ENCODE results near the gene GLRX. TPM values are rescaled to one million over a fixed set of nuclear protein-coding genes. Genes with fewer than 3 reads are reported as not detected.
A peak's percentile ranks its signal among the peaks of the same experiment; 100 is the strongest.

GLRX gene
- total RNA-seq, 6 experiments from 2014 or later: 40.2 to 228 (median 82.8) TPM

DNA sequence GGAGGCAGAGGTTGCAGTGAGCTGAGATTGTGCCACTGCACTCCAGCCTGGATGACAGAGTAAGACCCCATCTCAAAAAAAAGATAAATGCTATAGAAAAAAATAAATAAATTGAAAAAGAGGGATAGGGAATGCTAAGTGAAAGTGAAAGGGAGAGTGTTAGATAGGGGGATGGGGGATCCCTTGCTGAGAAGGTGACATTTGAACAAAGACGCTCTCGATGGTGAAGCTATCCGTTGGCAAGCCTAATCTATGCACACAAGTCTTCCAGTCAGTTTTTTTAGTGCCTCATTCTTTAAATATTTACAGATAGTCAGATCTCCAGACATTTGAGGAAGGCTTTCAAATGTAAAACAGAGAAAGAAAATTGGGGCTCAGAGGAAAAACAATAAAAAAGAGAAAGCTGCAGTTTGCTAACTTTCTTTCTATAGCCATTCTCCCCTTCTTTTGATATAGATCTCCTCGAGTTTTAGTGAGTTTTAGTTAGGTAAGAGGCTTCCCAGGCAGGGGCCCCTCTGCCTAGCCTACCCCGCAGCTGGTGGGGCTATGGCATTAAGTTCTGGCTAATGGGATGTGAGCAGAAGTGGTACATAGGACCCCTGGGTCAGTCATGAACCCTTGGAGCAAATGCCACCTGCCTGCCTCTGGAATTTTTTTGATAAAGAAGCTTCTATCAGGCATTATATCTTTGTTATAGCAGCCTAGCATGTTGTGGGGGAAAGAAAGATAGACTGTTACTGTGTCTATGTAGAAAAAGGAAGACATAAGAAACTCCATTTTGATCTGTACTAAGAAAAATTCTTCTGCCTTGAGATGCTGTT is 12.0 kb downstream of the GLRX start:
- TF ChIP-seq CTCF (IDR thresholded peaks at IDR 0.05): no peak
- no peak for TF ChIP-seq POLR2A (IDR thresholded peaks at IDR 0.05)
- intact Hi-C loops (cut with DNase I): no loop called here
- Histone ChIP-seq H3K9me3 (no peaks in the 10 kb centered on the region), H3K4me1 (peaks cover 0 to 37% (median 15%) of the 10 kb centered on the region in 4 donors), H3K36me3 (peaks cover 0 to 20% (median 11%) of the 10 kb centered on the region in 4 donors), H3K27ac (peak overlapping the region; percentile 47 to 69 (median 60)), H3K4me3 (no peak overlapping the region), H3K27me3 (no peaks in the 10 kb centered on the region)
- 14% methylated on average over 5 of the region's 5 CpGs for WGBS (ENCODE audit: insufficient coverage, low coverage, low lambda C conversion rate, missing lambda C conversion rate)
- ATAC-seq (peak; percentile 56 to 74 (median 64)), DNase-seq (no peak)

GRCh38 chr5:95809414-95809960 is 13.0 kb downstream of the GLRX start:
- H3K27ac ChIP-seq: peak overlapping the region; percentile 6 to 69 (median 47)
- H3K4me3 ChIP-seq: no peak overlapping the region
- ATAC-seq (peak; percentile 56 to 83 (median 74)), DNase-seq (peak in 2 of 3 donors; percentile 69 to 70)
- intact Hi-C loops (cut with DNase I): no loop called here
- H3K9me3 ChIP-seq: no peaks in the 10 kb centered on the region
- no peak for TF ChIP-seq CTCF (IDR thresholded peaks at IDR 0.05)
- TF ChIP-seq POLR2A (IDR thresholded peaks at IDR 0.05): no peak
- peaks cover 0 to 12% (median 5%) of the 10 kb centered on the region in 4 donors for H3K36me3 ChIP-seq
- WGBS (ENCODE audit: insufficient coverage, low coverage, low lambda C conversion rate, missing lambda C conversion rate): 6% methylated on average over 2 of the region's 2 CpGs
- H3K27me3 ChIP-seq: no peaks in the 10 kb centered on the region
- peaks cover 0 to 45% (median 17%) of the 10 kb centered on the region in 4 donors for H3K4me1 ChIP-seq

GRCh38 chr5:95808686-95809413 is 13.7 kb downstream of the GLRX start:
- ATAC-seq: peak; percentile 23 to 67 (median 50)
- Histone ChIP-seq H3K9me3 (no peaks in the 10 kb centered on the region), H3K4me1 (peaks cover 0 to 51% (median 20%) of the 10 kb centered on the region in 4 donors), H3K36me3 (peaks cover 0 to 6% (median 2%) of the 10 kb centered on the region in 4 donors), H3K27me3 (no peaks in the 10 kb centered on the region), H3K27ac (peak overlapping the region; percentile 14 to 69 (median 47)), H3K4me3 (no peak overlapping the region)
- intact Hi-C loops (cut with DNase I): no loop called here
- WGBS (ENCODE audit: insufficient coverage, low coverage, low lambda C conversion rate, missing lambda C conversion rate): 52% methylated on average over 9 of the region's 10 CpGs
- TF ChIP-seq CTCF (IDR thresholded peaks at IDR 0.05) (no peak), POLR2A (IDR thresholded peaks at IDR 0.05) (no peak)
- DNase-seq: peak in 1 of 3 donors; percentile 67

DNA sequence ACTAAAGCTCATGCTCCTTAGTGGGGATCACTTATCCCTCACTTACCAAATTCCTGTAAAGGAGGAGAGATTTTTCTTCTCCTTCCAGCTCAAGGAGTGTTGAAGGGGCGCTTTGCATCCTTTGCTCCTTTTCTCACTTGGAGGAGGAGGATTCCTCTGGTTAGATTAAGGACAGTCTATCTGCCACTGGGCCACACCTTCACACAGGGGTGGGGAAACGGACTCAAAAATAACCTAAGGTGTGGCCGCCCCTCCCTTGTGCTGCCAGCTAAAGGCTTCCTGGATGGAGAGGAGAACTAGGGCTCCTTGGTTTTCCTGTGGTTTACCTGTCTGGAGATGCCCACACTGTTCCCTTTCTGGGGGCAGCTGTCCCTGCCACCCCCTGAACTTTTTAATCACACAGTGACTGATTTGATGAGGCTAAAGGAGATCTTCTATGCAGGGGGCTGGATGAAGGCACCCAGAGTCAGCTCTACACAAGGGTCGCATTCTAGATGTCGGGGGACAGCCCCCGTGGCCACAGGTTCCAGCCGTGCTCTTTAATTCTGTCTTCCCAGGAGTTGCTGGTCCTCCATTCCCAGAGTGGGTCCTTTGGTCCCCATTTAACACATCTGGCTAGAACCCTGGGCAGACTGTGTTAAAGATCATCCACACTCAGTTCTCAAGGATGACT is 14.4 kb downstream of the GLRX start:
- no peak for DNase-seq
- intact Hi-C loops (cut with DNase I): no loop called here
- Histone ChIP-seq H3K36me3 (no peaks in the 10 kb centered on the region), H3K9me3 (no peaks in the 10 kb centered on the region), H3K27ac (peak overlapping the region in 1 of 3 donors; percentile 14), H3K4me3 (no peak overlapping the region), H3K27me3 (no peaks in the 10 kb centered on the region), H3K4me1 (peaks cover 0 to 52% (median 23%) of the 10 kb centered on the region in 4 donors)
- 86% methylated on average over 5 of the region's 7 CpGs for WGBS (ENCODE audit: insufficient coverage, low coverage, low lambda C conversion rate, missing lambda C conversion rate)
- TF ChIP-seq CTCF (IDR thresholded peaks at IDR 0.05): no peak
- TF ChIP-seq POLR2A (IDR thresholded peaks at IDR 0.05): no peak
- ATAC-seq: no peak
